Measurements from ENCODE around the gene MYO1B. TPM values are rescaled to one million over a fixed set of nuclear protein-coding genes. Genes with fewer than 3 reads are reported as not detected.

Gene MYO1B
- total RNA-seq, 2 donors from 2014 or later = 74.7 to 79.4 TPM

DNA sequence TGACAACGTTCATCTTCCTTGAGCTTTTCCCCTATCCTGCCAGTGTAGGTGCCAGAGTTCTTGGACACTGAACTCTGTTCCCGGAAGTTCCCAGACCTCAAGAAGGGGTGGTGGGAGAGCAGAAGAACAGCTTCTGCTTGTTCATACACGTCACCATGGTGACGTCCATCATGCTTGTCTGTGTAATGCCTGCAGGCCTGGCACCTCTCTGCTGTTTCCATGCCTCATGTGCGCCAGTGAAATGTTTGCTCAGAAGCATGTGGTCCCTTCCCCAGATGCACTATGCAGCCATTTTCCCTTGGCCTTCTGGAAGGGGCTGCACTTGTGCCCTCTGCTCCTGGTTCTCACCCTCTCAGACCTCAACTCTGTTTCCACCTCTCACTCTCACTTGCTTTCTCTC is 221.9 kb downstream of the MYO1B start:
- peaks cover 12 to 24% of the 10 kb centered on the region in 2 donors for H3K4me1 ChIP-seq (ENCODE audit: control insufficient read depth in 1 of 2, low read depth in 2 of 2)
- no peak for DNase-seq (ENCODE audit: low spot score)
- H3K36me3 ChIP-seq = no peaks in the 10 kb centered on the region
- H3K4me3 ChIP-seq = no peak overlapping the region
- H3K27ac ChIP-seq = no peak overlapping the region
- no peaks in the 10 kb centered on the region for H3K27me3 ChIP-seq (replicated peaks; ENCODE audit: insufficient read depth)
- no peak for ATAC-seq (ENCODE audit: insufficient number of reproducible peaks, low FRiP score, low read depth)
- no peaks in the 10 kb centered on the region for H3K9me3 ChIP-seq
- TF ChIP-seq, protein P1, sequence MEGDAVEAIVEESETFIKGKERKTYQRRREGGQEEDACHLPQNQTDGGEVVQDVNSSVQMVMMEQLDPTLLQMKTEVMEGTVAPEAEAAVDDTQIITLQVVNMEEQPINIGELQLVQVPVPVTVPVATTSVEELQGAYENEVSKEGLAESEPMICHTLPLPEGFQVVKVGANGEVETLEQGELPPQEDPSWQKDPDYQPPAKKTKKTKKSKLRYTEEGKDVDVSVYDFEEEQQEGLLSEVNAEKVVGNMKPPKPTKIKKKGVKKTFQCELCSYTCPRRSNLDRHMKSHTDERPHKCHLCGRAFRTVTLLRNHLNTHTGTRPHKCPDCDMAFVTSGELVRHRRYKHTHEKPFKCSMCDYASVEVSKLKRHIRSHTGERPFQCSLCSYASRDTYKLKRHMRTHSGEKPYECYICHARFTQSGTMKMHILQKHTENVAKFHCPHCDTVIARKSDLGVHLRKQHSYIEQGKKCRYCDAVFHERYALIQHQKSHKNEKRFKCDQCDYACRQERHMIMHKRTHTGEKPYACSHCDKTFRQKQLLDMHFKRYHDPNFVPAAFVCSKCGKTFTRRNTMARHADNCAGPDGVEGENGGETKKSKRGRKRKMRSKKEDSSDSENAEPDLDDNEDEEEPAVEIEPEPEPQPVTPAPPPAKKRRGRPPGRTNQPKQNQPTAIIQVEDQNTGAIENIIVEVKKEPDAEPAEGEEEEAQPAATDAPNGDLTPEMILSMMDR (IDR thresholded peaks at IDR 0.05) = no peak

DNA sequence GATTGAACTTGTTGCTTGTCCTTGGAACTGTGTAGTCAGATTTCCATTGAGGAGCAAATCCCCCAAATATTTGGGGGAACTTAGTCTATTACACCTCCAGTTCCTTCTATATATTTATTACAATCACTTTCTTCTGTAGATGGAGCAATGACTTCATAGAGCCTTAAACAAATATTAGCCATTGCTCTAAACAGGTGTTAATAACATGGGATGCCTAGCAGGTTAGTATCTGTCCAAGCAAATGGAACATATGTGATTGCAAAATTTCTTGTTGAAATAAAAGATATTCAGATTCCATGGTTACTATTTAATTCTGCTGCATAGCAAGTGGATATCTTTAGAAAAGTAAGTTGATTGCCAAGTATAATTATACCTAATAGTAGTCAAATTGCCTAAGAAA is 225.1 kb downstream of the MYO1B start:
- DNase-seq (ENCODE audit: low spot score) (no peak), ATAC-seq (ENCODE audit: insufficient number of reproducible peaks, low FRiP score, low read depth) (no peak)
- H3K4me1 ChIP-seq (ENCODE audit: control insufficient read depth in 1 of 2, low read depth in 2 of 2) = peaks cover 12 to 19% of the 10 kb centered on the region in 2 donors
- TF ChIP-seq, protein P1 (IDR thresholded peaks at IDR 0.05) = no peak
- no peak overlapping the region for H3K4me3 ChIP-seq
- no peaks in the 10 kb centered on the region for H3K9me3 ChIP-seq
- no peaks in the 10 kb centered on the region for H3K36me3 ChIP-seq
- no peak overlapping the region for H3K27ac ChIP-seq
- H3K27me3 ChIP-seq (replicated peaks; ENCODE audit: insufficient read depth) = no peaks in the 10 kb centered on the region

DNA sequence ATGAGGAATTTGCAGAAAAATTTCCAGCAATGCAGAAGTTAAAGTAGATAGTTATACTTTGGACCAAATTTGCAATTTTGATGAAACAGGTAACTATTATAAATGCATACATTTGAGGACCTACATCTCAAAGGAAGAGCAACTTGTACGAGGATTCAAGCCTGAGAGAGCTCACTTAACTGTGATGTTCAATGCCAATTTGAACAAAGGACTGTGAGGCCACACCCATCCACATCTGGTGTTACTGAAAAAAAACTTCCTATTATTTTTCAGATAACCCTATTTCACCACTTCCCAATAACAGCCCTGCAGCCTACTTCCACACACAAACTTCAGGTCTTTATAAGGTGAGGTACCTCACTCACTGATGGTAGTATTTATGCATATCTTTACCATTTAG is 229.3 kb downstream of the MYO1B start:
- DNase-seq (ENCODE audit: low spot score) (no peak), ATAC-seq (ENCODE audit: insufficient number of reproducible peaks, low FRiP score, low read depth) (no peak)
- H3K9me3 ChIP-seq = no peaks in the 10 kb centered on the region
- H3K4me3 ChIP-seq = no peak overlapping the region
- no peak overlapping the region for H3K27ac ChIP-seq
- no peaks in the 10 kb centered on the region for H3K36me3 ChIP-seq
- no peaks in the 10 kb centered on the region for H3K27me3 ChIP-seq (replicated peaks; ENCODE audit: insufficient read depth)
- TF ChIP-seq, protein P1 (IDR thresholded peaks at IDR 0.05) = no peak
- peaks cover 0 to 14% of the 10 kb centered on the region in 2 donors for H3K4me1 ChIP-seq (ENCODE audit: control insufficient read depth in 1 of 2, low read depth in 2 of 2)

Other genes starting within 250 kb of the MYO1B start
- gene STAT1, start 231.2 kb upstream of the MYO1B start, total RNA-seq = 10 to 100 TPM; 67.4 to 82.6 TPM
- gene STAT4, start 94.4 kb upstream of the MYO1B start, total RNA-seq = 1 to 10 TPM; 2.7 to 6.6 TPM

Data from thoracic aorta (tissue), 2 donors.